AG08395 (cell line): ENCODE results near the gene CD248.
"Not testable (repeated sequence)": the region's sequence is repeated elsewhere in the genome, so short reads cannot be mapped to it uniquely, and the experiment has no call there.

Experiments used
- DNase-seq: peaks from one replicate; pipeline ENCODE4 v3.0.0; 2012; ENCODE audit warnings: mixed read lengths, low spot score

Gene CD248

GRCh38 chr11:66313321-66314185 is 3.3 kb downstream of the CD248 start:
- DNase-seq, result no peak

GRCh38 chr11:66312549-66313320 is 4.1 kb downstream of the CD248 start:
- peak; percentile 98 for DNase-seq

- DNase-seq, result peak; percentile 85
These were observed 4.8 kb downstream of the CD248 start for GRCh38 chr11:66311965-66312548.

- no peak for DNase-seq
These were observed 5.3 kb downstream of the CD248 start for GRCh38 chr11:66311470-66311964.

GRCh38 chr11:66310803-66311440 is 5.9 kb downstream of the CD248 start:
- DNase-seq, result not testable (repeated sequence)

GRCh38 chr11:66310324-66310723 is 6.5 kb downstream of the CD248 start:
- no peak for DNase-seq

- no peak for DNase-seq
These were observed 7.4 kb downstream of the CD248 start for GRCh38 chr11:66309475-66309874.

- DNase-seq, result no peak
These were observed 14.2 kb downstream of the CD248 start for GRCh38 chr11:66302656-66303055.

GRCh38 chr11:66299186-66299585 is 17.7 kb downstream of the CD248 start:
- DNase-seq, result no peak

GRCh38 chr11:66297610-66298009 is 19.2 kb downstream of the CD248 start:
- no peak for DNase-seq

GRCh38 chr11:66294626-66295620 is 21.9 kb downstream of the CD248 start:
- DNase-seq, result no peak

GRCh38 chr11:66293777-66294625 is 22.8 kb downstream of the CD248 start:
- no peak for DNase-seq

- no peak for DNase-seq
These were observed 23.5 kb downstream of the CD248 start for GRCh38 chr11:66293352-66293751.

GRCh38 chr11:66292543-66293332 is 24.1 kb downstream of the CD248 start:
- no peak for DNase-seq

GRCh38 chr11:66291706-66292542 is 24.9 kb downstream of the CD248 start, which contains the start of gene TMEM151A:
Gene TMEM151A, plus strand, starts transcription at chr11:66291894. Its CDS starts 120 bp downstream, at chr11:66292014.
- DNase-seq, result peak; percentile 19

- DNase-seq, result no peak
These were observed 25.5 kb downstream of the CD248 start for GRCh38 chr11:66291303-66291705.

GRCh38 chr11:66290330-66290621 is 26.6 kb downstream of the CD248 start:
- DNase-seq, result no peak
